H9 (cell line): ENCODE measurements around the gene KREMEN1. TPM values are rescaled to one million over a fixed set of nuclear protein-coding genes. Genes with fewer than 3 reads are reported as not detected.

Experiments used
- DNase-seq: peaks from one replicate; pipeline ENCODE4 v3.0.0-alpha.2; 2017
- H2AFZ ChIP-seq: one replicate; pipeline ENCODE4 v1.6.1; 2013; ENCODE audit warnings: mild to moderate bottlenecking, low read length, control low read depth, moderate library complexity
- H2AK5ac ChIP-seq: 2 replicates; pipeline ENCODE4 v1.6.1; 2013; ENCODE audit warnings: low read length, control low read depth, mixed read lengths; ENCODE audit not compliant: insufficient read length
- H2BK120ac ChIP-seq: one replicate; pipeline ENCODE4 v1.6.1; 2013; ENCODE audit warnings: low read depth, mild to moderate bottlenecking, low read length, control low read depth, inconsistent platforms; ENCODE audit not compliant: poor library complexity, severe bottlenecking
- H2BK12ac ChIP-seq: 2 replicates; pipeline ENCODE4 v1.6.1; 2013; ENCODE audit warnings: low read length, control low read depth, mixed read lengths, low read depth; ENCODE audit not compliant: insufficient read length
- H2BK15ac ChIP-seq: 2 replicates; pipeline ENCODE4 v1.6.1; 2013; ENCODE audit warnings: low read depth, low read length, control low read depth
- H2BK20ac ChIP-seq: one replicate; pipeline ENCODE4 v1.6.1; 2013; ENCODE audit warnings: low read depth, mild to moderate bottlenecking, low read length, control low read depth, inconsistent platforms; ENCODE audit not compliant: poor library complexity, severe bottlenecking
- H2BK5ac ChIP-seq: 2 replicates; pipeline ENCODE4 v1.6.1; 2013; ENCODE audit warnings: low read length, control low read depth, mixed read lengths; ENCODE audit not compliant: insufficient read length
- H3K14ac ChIP-seq: 2 replicates; pipeline ENCODE4 v1.6.1; 2013; ENCODE audit warnings: low read length, control low read depth; ENCODE audit not compliant: insufficient read depth
- H3K18ac ChIP-seq: 2 replicates; pipeline ENCODE4 v1.6.1; 2013; ENCODE audit warnings: low read depth, mild to moderate bottlenecking, mixed read lengths, low read length, control low read depth; ENCODE audit not compliant: insufficient read length
- H3K23ac ChIP-seq: 2 replicates; pipeline ENCODE4 v1.6.1; 2013; ENCODE audit warnings: low read length, control low read depth, mixed read lengths, low read depth; ENCODE audit not compliant: insufficient read length
- H3K23me2 ChIP-seq: 2 replicates; pipeline ENCODE4 v1.6.1; 2013; ENCODE audit warnings: low read depth, mild to moderate bottlenecking, mixed read lengths, low read length, control low read depth; ENCODE audit not compliant: insufficient read length, poor library complexity, severe bottlenecking
- H3K27ac ChIP-seq: 2 replicates; pipeline ENCODE4 v1.5.1; 2013; ENCODE audit warnings: low read length, control low read depth, mixed read lengths, low read depth; ENCODE audit not compliant: insufficient read length
- H3K27me3 ChIP-seq: 2 replicates; pipeline ENCODE4 v1.6.1; 2013; ENCODE audit warnings: low read length, control low read depth, inconsistent platforms; ENCODE audit not compliant: insufficient read depth
- H3K4ac ChIP-seq: 2 replicates; pipeline ENCODE4 v1.6.1; 2013; ENCODE audit warnings: low read depth, mild to moderate bottlenecking, control low read depth, inconsistent platforms, low read length, moderate library complexity
- H3K4me1 ChIP-seq: 2 replicates; pipeline ENCODE4 v1.6.1; 2013; ENCODE audit warnings: low read length, control low read depth, inconsistent platforms; ENCODE audit not compliant: insufficient read depth
- H3K4me2 ChIP-seq: 2 replicates; pipeline ENCODE4 v1.6.1; 2013; ENCODE audit warnings: low read length, control low read depth, mixed read lengths; ENCODE audit not compliant: insufficient read length, insufficient read depth
- H3K56ac ChIP-seq: 2 replicates; pipeline ENCODE4 v1.6.1; 2013; ENCODE audit warnings: low read depth, mild to moderate bottlenecking, mixed read lengths, low read length, control low read depth; ENCODE audit not compliant: insufficient read length
- H3K79me1 ChIP-seq: 2 replicates; pipeline ENCODE4 v1.6.1; 2013; ENCODE audit warnings: low read depth, mild to moderate bottlenecking, moderate library complexity, low read length, control low read depth, inconsistent platforms; ENCODE audit not compliant: insufficient read depth, poor library complexity, severe bottlenecking
- H3K79me2 ChIP-seq: 2 replicates; pipeline ENCODE4 v1.6.1; 2013; ENCODE audit warnings: low read length, control low read depth, inconsistent platforms; ENCODE audit not compliant: insufficient read depth
- H3K9ac ChIP-seq: 2 replicates; pipeline ENCODE4 v1.6.1; 2013; ENCODE audit warnings: low read length, control low read depth, mixed read lengths; ENCODE audit not compliant: insufficient read length; ENCODE audit errors: extremely low read depth
- H3K9me3 ChIP-seq: one replicate; pipeline ENCODE4 v1.6.1; 2013; ENCODE audit warnings: low read depth, low read length, inconsistent platforms; ENCODE audit not compliant: control insufficient read depth
- H3T11ph ChIP-seq: one replicate; pipeline ENCODE4 v1.6.1; 2013; ENCODE audit warnings: mild to moderate bottlenecking, low read length, control low read depth, inconsistent platforms
- H4K20me1 ChIP-seq: one replicate; pipeline ENCODE4 v1.6.1; 2013; ENCODE audit not compliant: control insufficient read depth, insufficient read length, insufficient read depth
- H4K5ac ChIP-seq: 2 replicates; pipeline ENCODE4 v1.6.1; 2013; ENCODE audit warnings: low read depth, mild to moderate bottlenecking, mixed read lengths, low read length, control low read depth; ENCODE audit not compliant: insufficient read length
- H4K8ac ChIP-seq: replicated peaks from 2 replicates; pipeline ENCODE4 v1.6.1; 2013; ENCODE audit warnings: low read length, control low read depth, mixed read lengths, low read depth; ENCODE audit not compliant: insufficient read length
- H4K91ac ChIP-seq: 2 replicates; pipeline ENCODE4 v1.6.1; 2013; ENCODE audit warnings: low read depth, mild to moderate bottlenecking, moderate library complexity, mixed read lengths, low read length, control low read depth; ENCODE audit not compliant: insufficient read length
- H3K27ac Mint-ChIP-seq, 3 experiments: 2 replicates in 2 of 3; 3 replicates in 1 of 3; pipeline ENCODE4 v1.8.0; 2020 to 2021; ENCODE audit warnings: mixed read lengths in 3 of 3, mild to moderate bottlenecking in 1 of 3, moderate library complexity in 1 of 3
- H3K27me3 Mint-ChIP-seq: 2 replicates; pipeline ENCODE4 v1.8.0; 2021; ENCODE audit warnings: low read depth, mild to moderate bottlenecking, moderate library complexity, mixed read lengths
- H3K36me3 Mint-ChIP-seq, 3 experiments: 2 replicates in 2 of 3; 3 replicates in 1 of 3; pipeline ENCODE4 v1.8.0; 2020 to 2021; ENCODE audit warnings: low read depth in 3 of 3, mixed read lengths in 3 of 3; ENCODE audit not compliant: insufficient read depth in 1 of 3
- H3K4me1 Mint-ChIP-seq, 2 experiments: 2 replicates each; pipeline ENCODE4 v1.8.0; 2020; ENCODE audit warnings: mixed read lengths in 2 of 2
- H3K4me3 Mint-ChIP-seq, 2 experiments: 2 replicates in 1 of 2; 3 replicates in 1 of 2; pipeline ENCODE4 v1.8.0; 2020 to 2021; ENCODE audit warnings: mild to moderate bottlenecking in 2 of 2, mixed read lengths in 2 of 2, moderate library complexity in 1 of 2
- H3K9me3 Mint-ChIP-seq, 2 experiments: 2 replicates in 1 of 2; 3 replicates in 1 of 2; pipeline ENCODE4 v1.8.0; 2020; ENCODE audit warnings: mild to moderate bottlenecking in 2 of 2, mixed read lengths in 2 of 2, moderate library complexity in 1 of 2
- WGBS: extraction: QIAGEN DNeasy Blood & Tissue Kit; methylation state at CpG from one replicate; pipeline ENCODE4 v1.1.7; 2013; ENCODE audit warnings: missing lambda C conversion rate, low lambda C conversion rate, mixed read lengths; ENCODE audit not compliant: insufficient read length; ENCODE audit errors: extremely low coverage; 5-methylcytosine and 5-hydroxymethylcytosine counted together
- total RNA-seq: library from RNA; stranded (reverse); gene quantifications from 2 replicates; pipeline ENCODE4 v1.2.1, GENCODE V29; 2021
- TF ChIP-seq, protein P1 (sequence below): fragments of 200-600 bp; sonication (generic); conservative IDR thresholded peaks from 3 replicates; pipeline ENCODE4 v1.8.0; 2021; ENCODE audit warnings: antibody characterized with exemption, mild to moderate bottlenecking

Gene KREMEN1
- total RNA-seq, 1 experiment from 2014 or later = 2.4 TPM

DNA sequence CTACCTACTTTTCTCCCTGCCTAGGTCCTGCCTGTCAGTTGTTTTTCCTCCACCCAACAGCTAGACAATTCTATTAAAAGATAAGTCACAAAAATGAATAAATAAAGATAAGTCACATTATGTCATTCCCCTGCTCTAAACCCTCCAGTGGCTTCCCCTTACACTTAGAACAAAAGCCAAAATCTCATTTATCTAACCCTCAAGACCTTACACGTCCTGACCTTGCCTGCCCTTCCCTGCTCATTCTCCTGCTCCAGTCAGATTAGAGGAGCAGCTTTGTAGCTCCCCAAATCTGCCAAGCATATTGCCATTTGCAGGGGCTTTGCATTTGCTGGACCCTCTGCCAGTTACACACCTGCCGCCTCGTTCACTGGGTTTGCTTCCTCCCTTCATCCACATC, 16.7 kb downstream of the KREMEN1 start:
- no peaks in the 10 kb centered on the region for H3K79me1 ChIP-seq
- no peaks in the 10 kb centered on the region for H3K9me3 ChIP-seq
- H3K4ac ChIP-seq = no peak overlapping the region
- no peak overlapping the region for H2BK12ac ChIP-seq
- H3K23ac ChIP-seq = no peak overlapping the region
- no peak for DNase-seq
- H2AFZ ChIP-seq = no peak overlapping the region
- H4K5ac ChIP-seq = no peak overlapping the region
- no peaks in the 10 kb centered on the region for H4K20me1 ChIP-seq
- H3K4me2 ChIP-seq = no peak overlapping the region
- no peak overlapping the region for H2BK15ac ChIP-seq
- H2BK20ac ChIP-seq = no peak overlapping the region
- no peak overlapping the region for H2AK5ac ChIP-seq
- Mint-ChIP-seq H3K4me1 (peaks cover 0 to 4% of the 10 kb centered on the region in 2 experiments; a peak in 1 of 4 replicates), H3K27me3 (no peaks in the 10 kb centered on the region; the same call in 1 of the 2 replicates), H3K36me3 (peaks cover 0 to 3% (median 0%) of the 10 kb centered on the region in 3 experiments; a peak in 1 of 7 replicates), H3K4me3 (no peak overlapping the region), H3K9me3 (no peaks in the 10 kb centered on the region), H3K27ac (no peak overlapping the region; a peak in 1 of 7 replicates)
- no peak overlapping the region for H4K91ac ChIP-seq
- no CpG with 5 or more reads among the region's 3 CpGs for WGBS
- no peak overlapping the region for H3K27ac ChIP-seq
- no peaks in the 10 kb centered on the region for H3K27me3 ChIP-seq
- no peak overlapping the region for H2BK120ac ChIP-seq
- H3K23me2 ChIP-seq = no peaks in the 10 kb centered on the region
- H3K14ac ChIP-seq = no peak overlapping the region
- no peak overlapping the region for H3K18ac ChIP-seq
- H4K8ac ChIP-seq = no peak overlapping the region
- TF ChIP-seq, protein P1, sequence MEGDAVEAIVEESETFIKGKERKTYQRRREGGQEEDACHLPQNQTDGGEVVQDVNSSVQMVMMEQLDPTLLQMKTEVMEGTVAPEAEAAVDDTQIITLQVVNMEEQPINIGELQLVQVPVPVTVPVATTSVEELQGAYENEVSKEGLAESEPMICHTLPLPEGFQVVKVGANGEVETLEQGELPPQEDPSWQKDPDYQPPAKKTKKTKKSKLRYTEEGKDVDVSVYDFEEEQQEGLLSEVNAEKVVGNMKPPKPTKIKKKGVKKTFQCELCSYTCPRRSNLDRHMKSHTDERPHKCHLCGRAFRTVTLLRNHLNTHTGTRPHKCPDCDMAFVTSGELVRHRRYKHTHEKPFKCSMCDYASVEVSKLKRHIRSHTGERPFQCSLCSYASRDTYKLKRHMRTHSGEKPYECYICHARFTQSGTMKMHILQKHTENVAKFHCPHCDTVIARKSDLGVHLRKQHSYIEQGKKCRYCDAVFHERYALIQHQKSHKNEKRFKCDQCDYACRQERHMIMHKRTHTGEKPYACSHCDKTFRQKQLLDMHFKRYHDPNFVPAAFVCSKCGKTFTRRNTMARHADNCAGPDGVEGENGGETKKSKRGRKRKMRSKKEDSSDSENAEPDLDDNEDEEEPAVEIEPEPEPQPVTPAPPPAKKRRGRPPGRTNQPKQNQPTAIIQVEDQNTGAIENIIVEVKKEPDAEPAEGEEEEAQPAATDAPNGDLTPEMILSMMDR = no peak
- no peak overlapping the region for H2BK5ac ChIP-seq
- no peak overlapping the region for H3K56ac ChIP-seq
- no peaks in the 10 kb centered on the region for H3K79me2 ChIP-seq
- H3T11ph ChIP-seq = no peak overlapping the region
- H3K4me1 ChIP-seq = no peaks in the 10 kb centered on the region
- H3K9ac ChIP-seq = no peak overlapping the region
